RPMI8226 (cell line): Measurements from ENCODE around the gene PDE10A.

Experiments
- DNase-seq: peaks from one replicate; pipeline ENCODE4 v3.0.0-alpha.2; 2015

The PDE10A gene

DNA sequence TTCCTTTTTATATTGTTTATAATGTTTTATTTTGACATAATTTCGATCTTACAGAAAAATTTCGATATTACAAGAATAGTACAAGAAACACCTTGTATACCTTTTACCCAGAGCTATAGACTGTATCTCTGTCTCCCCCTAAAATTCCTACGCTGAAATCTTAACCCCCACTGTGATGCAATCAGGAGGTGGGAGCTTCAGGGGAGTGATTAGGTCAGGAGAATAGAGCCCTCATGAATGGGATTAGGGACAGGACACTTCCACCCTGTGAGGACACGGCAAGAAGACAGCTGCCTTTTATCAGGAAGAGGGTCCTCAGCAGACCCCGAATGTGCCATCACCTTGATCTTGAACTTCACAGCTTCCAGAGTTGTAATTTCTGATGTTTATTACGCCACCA is 204.9 kb downstream of the PDE10A start:
- DNase-seq: no peak

- no peak for DNase-seq
Observed at GRCh38 chr6:165456286-165456685, 206.8 kb downstream of the PDE10A start.

GRCh38 chr6:165455488-165455887 is 207.6 kb downstream of the PDE10A start:
- no peak for DNase-seq

GRCh38 chr6:165453395-165453794 is 209.6 kb downstream of the PDE10A start:
- DNase-seq: no peak

- no peak for DNase-seq
Observed at GRCh38 chr6:165451838-165452237, 211.2 kb downstream of the PDE10A start.

DNA sequence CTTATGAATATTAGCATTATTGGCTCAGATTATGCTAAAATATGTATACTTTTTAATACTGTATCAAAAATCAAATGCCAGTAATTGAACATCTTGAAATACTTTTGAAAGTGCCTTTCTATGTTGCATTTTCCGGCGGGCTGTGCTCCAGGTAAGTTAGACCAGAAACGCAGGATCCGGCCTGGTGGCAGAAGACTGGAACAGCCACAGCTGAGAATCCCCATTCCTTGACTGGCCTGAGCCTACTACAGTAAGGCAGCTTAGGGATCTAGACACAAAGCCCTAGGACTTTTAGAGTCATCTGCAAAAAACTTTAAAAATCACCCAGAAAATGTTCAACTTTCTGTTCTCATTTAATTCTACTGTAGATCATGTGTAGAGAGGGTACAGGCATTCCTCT is 214.8 kb downstream of the PDE10A start:
- no peak for DNase-seq

DNA sequence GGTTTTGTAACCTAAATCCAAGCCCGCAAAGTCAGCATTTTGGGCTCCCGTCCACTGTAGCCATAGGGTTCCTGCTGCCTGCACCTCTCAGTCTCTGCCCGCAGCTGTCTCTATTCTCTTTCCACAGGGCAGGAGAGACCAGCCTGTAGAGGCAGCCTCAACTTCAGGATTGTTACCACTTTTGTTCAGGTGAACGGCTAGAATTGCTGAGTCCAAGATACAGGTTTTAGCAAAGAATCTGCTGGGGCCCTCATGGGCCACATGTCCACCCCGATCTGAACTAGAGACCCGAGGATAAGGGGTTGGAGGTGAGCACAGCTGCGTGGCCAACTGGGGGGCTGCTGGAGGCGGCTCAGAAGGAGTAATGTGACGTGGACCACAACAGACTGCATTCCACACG is 215.9 kb downstream of the PDE10A start:
- DNase-seq: no peak

DNA sequence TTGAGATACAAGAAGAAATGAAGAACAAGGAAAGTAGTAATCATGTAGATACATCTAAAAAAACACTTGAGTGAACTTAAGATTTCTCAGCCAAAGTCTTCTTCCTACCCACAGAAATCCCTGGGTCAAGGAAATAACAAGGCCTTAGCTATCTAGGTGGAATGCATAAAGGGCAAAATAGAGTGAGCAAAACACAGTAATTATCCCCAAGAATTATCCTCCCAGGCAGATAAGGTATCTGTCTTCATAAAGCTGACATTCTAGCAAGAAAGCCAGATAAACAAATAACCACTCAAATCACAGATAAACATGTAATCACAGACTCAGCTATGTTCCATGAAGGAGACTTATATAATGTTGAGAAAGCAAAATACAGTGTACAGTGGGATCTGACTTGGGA is 216.7 kb downstream of the PDE10A start:
- no peak for DNase-seq

- no peak for DNase-seq
Observed at GRCh38 chr6:165443462-165443861, 219.6 kb downstream of the PDE10A start.

- no peak for DNase-seq
Observed at GRCh38 chr6:165441181-165441580, 221.9 kb downstream of the PDE10A start.

DNA sequence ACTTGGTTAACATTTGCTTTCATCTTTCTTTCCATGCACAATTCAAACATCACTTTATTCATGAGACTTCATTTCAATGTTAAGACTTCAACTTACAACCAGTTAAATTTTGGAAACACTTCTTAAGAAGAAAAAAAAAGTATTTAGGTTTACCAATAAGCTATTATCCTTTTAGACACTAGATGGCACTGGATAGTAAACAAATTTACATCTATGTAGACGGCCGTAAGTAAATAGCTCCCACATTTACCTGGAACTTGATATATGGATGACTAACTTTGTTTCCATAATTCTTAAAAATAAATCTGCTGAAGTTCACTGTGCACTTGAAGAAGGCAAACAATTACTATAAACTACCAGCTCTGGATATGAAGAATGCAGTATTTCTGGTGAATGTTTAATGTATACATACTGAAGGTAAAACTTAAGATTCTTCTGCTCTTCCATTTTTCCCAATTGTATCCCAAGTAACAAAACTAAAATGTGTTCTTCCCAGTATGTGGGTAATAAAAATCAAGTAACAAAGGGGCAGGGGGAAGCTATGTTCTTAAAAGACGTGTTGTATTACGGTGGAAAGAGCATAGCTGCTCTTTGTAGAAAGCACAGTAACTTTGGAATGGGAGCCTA is 223.0 kb downstream of the PDE10A start:
- DNase-seq: peak; percentile 15

- no peak for DNase-seq
Observed at GRCh38 chr6:165426892-165427291, 236.1 kb downstream of the PDE10A start.

DNA sequence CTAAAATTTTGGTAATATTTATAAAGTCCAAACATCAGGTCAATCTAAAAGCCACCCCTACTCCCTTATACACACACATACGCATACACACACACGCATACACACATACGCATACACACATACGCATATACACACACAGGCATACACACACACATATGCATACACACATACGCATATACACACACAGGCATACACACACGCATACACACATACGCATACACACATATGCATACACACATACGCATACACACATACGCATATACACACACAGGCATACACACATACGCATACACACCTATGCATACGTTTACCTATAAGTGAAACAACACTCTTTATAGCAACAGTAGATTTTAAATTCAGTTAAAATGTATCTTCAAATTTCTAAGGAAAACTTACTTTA is 240.8 kb downstream of the PDE10A start:
- no peak for DNase-seq

DNA sequence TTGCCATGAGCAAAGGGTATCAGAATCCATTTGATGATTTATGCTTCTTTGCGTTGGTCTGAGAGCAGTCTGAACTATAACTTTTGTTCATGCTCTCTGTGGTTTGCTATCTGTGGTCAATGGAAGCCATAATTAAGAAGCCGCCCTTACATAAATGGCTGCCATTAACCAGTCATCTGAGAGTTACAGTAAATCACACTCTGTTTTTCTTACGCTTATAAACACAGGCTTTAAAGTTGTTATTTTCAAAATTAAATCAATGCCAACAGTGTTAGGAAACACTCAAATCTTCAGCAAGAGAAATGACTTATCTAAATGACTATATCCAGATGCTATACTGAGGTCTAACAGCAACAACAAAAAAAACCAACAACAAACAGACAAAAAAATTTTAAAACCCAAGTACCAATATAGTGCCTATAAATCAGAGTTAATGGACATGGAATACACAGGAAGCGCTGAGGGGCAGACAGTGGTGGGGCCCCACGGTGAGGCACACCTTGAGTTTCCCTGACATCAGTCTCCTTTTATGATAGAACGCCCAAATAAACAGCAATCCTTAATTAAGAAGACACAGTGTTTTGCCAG is 245.7 kb downstream of the PDE10A start:
- DNase-seq: no peak

DNA sequence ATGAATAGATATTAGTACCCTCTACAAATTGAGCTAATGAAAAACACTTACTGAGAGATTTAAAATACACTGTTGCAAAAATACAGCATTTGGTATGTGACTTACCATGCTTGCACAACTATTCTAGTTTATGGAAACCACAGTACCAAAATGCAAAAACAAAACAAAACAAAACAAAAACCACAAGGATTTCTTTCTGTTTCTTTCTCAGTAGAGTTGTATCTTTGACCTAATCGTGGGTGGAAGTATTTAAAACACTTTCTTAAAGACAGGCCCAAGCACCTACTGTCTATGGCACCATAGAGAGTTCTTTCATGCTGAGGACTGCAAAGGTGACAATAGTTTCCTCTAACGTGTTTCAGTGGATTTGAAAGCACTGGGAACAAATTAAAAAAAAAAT is 258.3 kb downstream of the PDE10A start:
- DNase-seq: no peak

GRCh38 chr6:165404296-165404695 is 258.7 kb downstream of the PDE10A start:
- no peak for DNase-seq

DNA sequence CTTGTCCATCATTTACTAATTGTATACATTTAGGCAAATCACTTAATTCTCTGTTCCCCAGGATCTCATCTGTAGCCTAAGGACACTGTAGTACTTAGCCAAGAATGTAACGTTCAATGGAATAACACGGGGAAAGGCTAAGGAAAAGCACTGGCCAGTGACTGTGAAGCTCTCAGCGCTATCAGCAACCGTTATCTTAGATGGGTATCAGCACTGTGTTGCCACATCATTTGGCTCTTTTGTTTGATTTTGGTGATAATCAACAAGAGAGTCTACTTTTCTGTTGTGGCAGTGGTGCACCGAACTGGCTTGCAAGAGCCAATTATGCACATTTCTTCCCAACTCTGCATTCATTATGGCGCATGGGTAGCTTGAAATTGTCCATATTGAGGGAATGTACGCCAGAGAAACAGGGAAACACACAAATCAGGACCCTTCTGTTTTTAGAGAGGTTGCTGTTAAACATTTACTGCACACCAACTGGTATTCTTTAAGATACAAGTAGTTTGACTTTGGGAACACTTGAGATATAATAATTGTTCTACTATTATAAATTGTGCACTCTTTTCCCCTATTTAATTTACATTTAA is 259.9 kb downstream of the PDE10A start:
- no peak for DNase-seq

DNA sequence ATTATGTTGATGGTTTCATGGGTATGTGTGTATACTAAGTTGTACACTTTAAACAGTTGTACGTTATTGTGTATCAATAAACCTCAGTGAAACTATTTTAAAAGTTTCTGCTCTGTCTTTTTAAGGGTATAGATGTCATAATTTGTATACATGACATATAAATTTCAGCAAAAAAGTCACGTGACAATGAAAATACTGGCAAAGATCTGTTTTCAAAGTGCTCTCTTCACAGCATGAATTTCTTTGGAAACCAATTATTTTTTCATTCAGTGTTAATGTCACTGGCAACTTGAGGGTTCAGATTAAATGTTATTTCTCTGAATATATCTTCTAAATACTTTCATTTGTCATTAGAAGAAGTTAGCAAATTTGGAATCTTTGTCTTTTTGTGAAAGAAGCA is 261.9 kb downstream of the PDE10A start:
- no peak for DNase-seq

GRCh38 chr6:165390475-165390874 is 272.6 kb downstream of the PDE10A start:
- no peak for DNase-seq

DNA sequence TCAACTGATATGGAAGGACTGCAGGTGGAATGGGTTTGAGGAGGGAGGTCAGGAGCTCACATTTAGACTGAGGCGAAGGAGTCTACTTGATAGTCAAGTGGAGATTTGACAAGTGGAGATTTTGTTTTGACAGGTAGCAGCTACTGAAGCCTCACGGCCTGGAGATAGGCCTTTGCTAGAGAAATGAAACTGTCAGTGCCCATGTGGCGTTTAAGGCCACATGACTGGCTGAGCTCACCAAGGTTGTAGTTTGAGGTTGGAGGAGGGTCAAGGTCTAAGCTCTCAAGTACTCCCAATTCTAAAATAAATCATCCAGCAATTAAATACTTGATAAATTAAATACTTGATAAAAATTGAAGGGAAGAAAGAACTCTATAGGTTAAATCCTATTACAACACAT is 273.5 kb downstream of the PDE10A start:
- DNase-seq: no peak

DNA sequence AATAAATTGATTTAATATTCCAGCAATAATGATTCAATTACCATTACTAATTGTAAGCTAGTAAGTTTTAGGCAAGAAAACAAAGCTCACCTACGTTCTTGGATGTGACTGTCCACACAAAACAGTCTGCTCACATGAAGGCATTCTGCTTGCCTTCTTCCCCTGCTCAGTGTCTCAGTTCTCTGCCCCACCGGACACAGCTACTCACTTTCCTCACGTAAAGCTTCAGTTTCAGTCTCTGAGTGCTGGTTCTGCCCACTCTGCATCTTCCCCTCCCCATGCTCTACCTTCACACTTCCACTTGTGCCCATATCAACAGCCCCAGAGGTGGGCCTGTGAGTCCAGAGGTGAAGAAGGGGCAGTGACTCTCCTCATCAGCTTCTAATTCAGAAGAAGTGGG is 279.7 kb downstream of the PDE10A start:
- DNase-seq: no peak

DNA sequence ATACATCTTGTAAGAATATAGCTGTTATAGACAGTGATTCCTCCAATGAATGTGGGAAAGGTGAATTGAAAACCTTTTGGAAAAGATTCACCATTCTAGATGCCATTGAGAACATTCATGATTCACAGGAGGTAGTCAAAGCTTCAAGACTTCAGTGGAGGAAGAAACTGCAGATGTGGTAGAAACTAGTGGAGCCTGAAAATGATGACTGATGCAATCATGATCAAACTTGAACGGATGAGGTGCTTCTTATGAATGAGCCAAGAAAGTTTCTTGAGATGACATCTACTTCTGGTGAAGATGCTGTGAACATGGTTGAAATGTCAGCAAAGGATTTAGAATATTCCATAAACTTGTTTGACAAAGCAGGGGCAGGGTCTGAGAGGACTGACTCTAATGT is 286.9 kb downstream of the PDE10A start:
- no peak for DNase-seq

- no peak for DNase-seq
Observed at GRCh38 chr6:165365371-165365770, 297.7 kb downstream of the PDE10A start.

- no peak for DNase-seq
Observed at GRCh38 chr6:165345700-165346099, 317.3 kb downstream of the PDE10A start.

GRCh38 chr6:165340532-165340931 is 322.5 kb downstream of the PDE10A start:
- no peak for DNase-seq
